HepG2 (cell line): ENCODE results near the gene CISH. TPM values are rescaled to one million over a fixed set of nuclear protein-coding genes. Genes with fewer than 3 reads are reported as not detected.
A peak's percentile ranks its signal among the peaks of the same experiment; 100 is the strongest.

Source experiments
- AGO2 ChIP-seq: fragments of 200-400 bp; formaldehyde crosslinking; optimal IDR thresholded peaks from 2 replicates; pipeline ENCODE3; 2017; ENCODE audit warnings: mild to moderate bottlenecking, low read depth, low read length, moderate library complexity
- ESRRA ChIP-seq: sonication (generic); formaldehyde crosslinking; IDR thresholded peaks from 2 replicates; pipeline ENCODE4 v1.5.1; 2020; ENCODE audit warnings: mild to moderate bottlenecking, low read depth, missing genetic modification reagents
- FOXK1 ChIP-seq: sonication (generic); formaldehyde crosslinking; IDR thresholded peaks from 2 replicates; pipeline ENCODE4 v1.4.0; 2020; ENCODE audit warnings: low read depth, missing genetic modification reagents, borderline replicate concordance
- MTF1 ChIP-seq: sonication (generic); formaldehyde crosslinking; IDR thresholded peaks from 2 replicates; pipeline ENCODE4 v1.5.0; 2020; ENCODE audit warnings: missing genetic modification reagents
- SMARCC2 ChIP-seq: fragments of 450-650 bp; IDR thresholded peaks from 2 replicates; pipeline ENCODE4 v1.6.1; 2017; ENCODE audit warnings: antibody characterized with exemption, mild to moderate bottlenecking
- ZNF792 ChIP-seq: IDR thresholded peaks from 2 replicates; pipeline ENCODE4 v1.6.1; 2016
- ZZZ3 ChIP-seq: sonication (generic); formaldehyde crosslinking; IDR thresholded peaks from 2 replicates; pipeline ENCODE4 v1.4.0; 2020; ENCODE audit warnings: missing genetic modification reagents, mild to moderate bottlenecking, borderline replicate concordance
- polyA plus RNA-seq, 8 experiments: library from polyadenylated mRNA; depleted of rRNA in 3 of 8; stranded (reverse) in 7 of 8; unstranded in 1 of 8; fragments of >200 nt; fragmentation: Illumina TruSeq in 4 of 8; extraction: Trizol in 4 of 8; gene quantifications; 2 replicates each; pipeline versions ENCODE4 v1.2.1 to v1.2.3, GENCODE V29; 2011 to 2016; ENCODE audit warnings: low read depth in 4 of 8, missing spikeins in 1 of 8, mixed read lengths in 1 of 8; ENCODE audit not compliant: insufficient read depth in 1 of 8
- total RNA-seq, 5 experiments: library from RNA; depleted of rRNA; stranded (reverse); fragments of >200 nt; fragmentation: Illumina TruSeq; extraction: Trizol; gene quantifications; 2 replicates each; pipeline ENCODE4 v1.2.3, GENCODE V29; 2016; ENCODE audit warnings: low read depth in 1 of 5
- TF ChIP-seq, protein P1 (sequence below): sonication (generic); formaldehyde crosslinking; IDR thresholded peaks from 2 replicates; pipeline ENCODE4 v1.5.0; 2020; ENCODE audit warnings: missing genetic modification reagents, mild to moderate bottlenecking, borderline replicate concordance
- TF ChIP-seq, protein P2 (sequence below): sonication (generic); formaldehyde crosslinking; IDR thresholded peaks from 2 replicates; pipeline ENCODE4 v1.4.0; 2020; ENCODE audit warnings: missing genetic modification reagents
- TF ChIP-seq, protein P3 (sequence below): sonication (generic); formaldehyde crosslinking; IDR thresholded peaks from 2 replicates; pipeline ENCODE4 v1.8.0; 2022; ENCODE audit warnings: mild to moderate bottlenecking, missing genetic modification reagents, borderline replicate concordance
- TF ChIP-seq, protein P4 (sequence below): sonication (generic); formaldehyde crosslinking; IDR thresholded peaks from 2 replicates; pipeline ENCODE4 v1.8.1; 2023; ENCODE audit warnings: mild to moderate bottlenecking, inconsistent platforms, moderate library complexity, missing genetic modification reagents, borderline replicate concordance
- TF ChIP-seq, protein P5 (sequence below), 2 experiments: sonication (generic) in 1 of 2; formaldehyde crosslinking in 1 of 2; IDR thresholded peaks; 2 replicates each; pipeline versions ENCODE4 v1.4.0 to v1.6.1; 2016 to 2020; ENCODE audit warnings: borderline replicate concordance in 1 of 2, low read depth in 1 of 2, mild to moderate bottlenecking in 1 of 2, missing genetic modification reagents in 1 of 2

Gene CISH
- total and polyA plus RNA-seq, 2 of the 13 experiments (the other 11 are each of a cell fraction or from before 2014, with no cell fraction given): 0.91 to 1.5 TPM

DNA sequence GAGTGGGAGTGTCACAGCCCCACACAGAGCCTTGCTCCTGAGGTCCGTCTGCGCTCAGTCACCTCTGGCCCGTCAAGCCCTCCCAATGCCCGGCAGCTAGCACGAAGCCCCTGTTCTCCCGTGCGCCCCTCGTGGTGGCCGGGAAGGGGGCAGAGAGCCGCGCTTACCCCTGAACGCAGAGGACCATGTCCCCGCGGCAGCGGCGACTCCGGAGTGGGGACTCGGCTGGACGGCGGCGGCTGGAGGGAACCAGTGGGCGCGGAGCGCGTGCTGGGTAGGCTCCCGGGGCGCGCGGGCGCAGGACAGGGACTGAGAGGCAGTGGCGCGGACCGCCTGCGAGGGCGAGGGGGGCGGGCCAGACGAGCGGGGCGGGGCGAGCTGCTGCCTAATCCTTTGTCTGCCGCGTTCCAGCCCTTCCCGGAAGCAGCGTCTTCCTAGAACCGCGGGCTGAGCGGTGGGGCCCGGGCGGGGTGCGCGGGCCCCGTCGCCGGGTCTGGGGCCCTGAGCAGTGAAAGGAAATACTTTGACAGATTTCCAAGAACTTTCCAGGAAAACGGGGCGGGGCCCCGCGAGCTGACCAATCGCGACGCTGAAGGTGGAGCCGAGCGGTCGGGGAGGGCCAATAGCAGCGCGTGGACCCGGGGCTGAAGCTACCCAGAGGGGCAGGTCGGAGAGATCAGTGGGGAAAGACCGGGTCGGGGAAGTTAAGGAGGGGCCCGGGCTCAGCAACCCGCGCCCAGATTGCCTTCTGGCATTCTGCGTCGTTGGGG lies at the start of gene CISH (continued):
- TF ChIP-seq, protein P1, sequence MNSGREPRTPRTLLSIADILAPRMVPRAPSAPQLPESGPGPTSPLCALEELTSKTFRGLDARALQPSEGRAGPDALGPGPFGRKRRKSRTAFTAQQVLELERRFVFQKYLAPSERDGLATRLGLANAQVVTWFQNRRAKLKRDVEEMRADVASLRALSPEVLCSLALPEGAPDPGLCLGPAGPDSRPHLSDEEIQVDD (CRISPR knock-in tag): peak; percentile 90; the same call in 1 of the 2 replicates
- TF ChIP-seq, protein P2, sequence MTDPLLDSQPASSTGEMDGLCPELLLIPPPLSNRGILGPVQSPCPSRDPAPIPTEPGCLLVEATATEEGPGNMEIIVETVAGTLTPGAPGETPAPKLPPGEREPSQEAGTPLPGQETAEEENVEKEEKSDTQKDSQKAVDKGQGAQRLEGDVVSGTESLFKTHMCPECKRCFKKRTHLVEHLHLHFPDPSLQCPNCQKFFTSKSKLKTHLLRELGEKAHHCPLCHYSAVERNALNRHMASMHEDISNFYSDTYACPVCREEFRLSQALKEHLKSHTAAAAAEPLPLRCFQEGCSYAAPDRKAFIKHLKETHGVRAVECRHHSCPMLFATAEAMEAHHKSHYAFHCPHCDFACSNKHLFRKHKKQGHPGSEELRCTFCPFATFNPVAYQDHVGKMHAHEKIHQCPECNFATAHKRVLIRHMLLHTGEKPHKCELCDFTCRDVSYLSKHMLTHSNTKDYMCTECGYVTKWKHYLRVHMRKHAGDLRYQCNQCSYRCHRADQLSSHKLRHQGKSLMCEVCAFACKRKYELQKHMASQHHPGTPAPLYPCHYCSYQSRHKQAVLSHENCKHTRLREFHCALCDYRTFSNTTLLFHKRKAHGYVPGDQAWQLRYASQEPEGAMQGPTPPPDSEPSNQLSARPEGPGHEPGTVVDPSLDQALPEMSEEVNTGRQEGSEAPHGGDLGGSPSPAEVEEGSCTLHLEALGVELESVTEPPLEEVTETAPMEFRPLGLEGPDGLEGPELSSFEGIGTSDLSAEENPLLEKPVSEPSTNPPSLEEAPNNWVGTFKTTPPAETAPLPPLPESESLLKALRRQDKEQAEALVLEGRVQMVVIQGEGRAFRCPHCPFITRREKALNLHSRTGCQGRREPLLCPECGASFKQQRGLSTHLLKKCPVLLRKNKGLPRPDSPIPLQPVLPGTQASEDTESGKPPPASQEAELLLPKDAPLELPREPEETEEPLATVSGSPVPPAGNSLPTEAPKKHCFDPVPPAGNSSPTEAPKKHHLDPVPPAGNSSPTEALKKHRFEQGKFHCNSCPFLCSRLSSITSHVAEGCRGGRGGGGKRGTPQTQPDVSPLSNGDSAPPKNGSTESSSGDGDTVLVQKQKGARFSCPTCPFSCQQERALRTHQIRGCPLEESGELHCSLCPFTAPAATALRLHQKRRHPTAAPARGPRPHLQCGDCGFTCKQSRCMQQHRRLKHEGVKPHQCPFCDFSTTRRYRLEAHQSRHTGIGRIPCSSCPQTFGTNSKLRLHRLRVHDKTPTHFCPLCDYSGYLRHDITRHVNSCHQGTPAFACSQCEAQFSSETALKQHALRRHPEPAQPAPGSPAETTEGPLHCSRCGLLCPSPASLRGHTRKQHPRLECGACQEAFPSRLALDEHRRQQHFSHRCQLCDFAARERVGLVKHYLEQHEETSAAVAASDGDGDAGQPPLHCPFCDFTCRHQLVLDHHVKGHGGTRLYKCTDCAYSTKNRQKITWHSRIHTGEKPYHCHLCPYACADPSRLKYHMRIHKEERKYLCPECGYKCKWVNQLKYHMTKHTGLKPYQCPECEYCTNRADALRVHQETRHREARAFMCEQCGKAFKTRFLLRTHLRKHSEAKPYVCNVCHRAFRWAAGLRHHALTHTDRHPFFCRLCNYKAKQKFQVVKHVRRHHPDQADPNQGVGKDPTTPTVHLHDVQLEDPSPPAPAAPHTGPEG (CRISPR knock-in tag): peak; percentile 99
- TF ChIP-seq MTF1 (CRISPR knock-in tag) (no peak), FOXK1 (CRISPR knock-in tag) (peak; percentile 72; the same call in 1 of the 2 replicates), ESRRA (CRISPR knock-in tag) (peak; percentile 28), AGO2 (no peak), ZZZ3 (peak; percentile 61; the same call in 1 of the 2 replicates), SMARCC2 (no peak), ZNF792 (peak; percentile 78; the same call in 1 of the 2 replicates)
- TF ChIP-seq, protein P3, sequence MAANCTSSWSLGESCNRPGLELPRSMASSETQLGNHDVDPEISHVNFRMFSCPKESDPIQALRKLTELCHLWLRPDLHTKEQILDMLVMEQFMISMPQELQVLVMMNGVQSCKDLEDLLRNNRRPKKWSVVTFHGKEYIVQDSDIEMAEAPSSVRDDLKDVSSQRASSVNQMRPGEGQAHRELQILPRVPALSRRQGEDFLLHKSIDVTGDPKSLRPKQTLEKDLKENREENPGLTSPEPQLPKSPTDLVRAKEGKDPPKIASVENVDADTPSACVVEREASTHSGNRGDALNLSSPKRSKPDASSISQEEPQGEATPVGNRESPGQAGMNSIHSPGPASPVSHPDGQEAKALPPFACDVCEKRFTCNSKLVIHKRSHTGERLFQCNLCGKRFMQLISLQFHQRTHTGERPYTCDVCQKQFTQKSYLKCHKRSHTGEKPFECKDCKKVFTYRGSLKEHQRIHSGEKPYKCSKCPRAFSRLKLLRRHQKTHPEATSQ (CRISPR knock-in tag): no peak
- TF ChIP-seq, protein P4, sequence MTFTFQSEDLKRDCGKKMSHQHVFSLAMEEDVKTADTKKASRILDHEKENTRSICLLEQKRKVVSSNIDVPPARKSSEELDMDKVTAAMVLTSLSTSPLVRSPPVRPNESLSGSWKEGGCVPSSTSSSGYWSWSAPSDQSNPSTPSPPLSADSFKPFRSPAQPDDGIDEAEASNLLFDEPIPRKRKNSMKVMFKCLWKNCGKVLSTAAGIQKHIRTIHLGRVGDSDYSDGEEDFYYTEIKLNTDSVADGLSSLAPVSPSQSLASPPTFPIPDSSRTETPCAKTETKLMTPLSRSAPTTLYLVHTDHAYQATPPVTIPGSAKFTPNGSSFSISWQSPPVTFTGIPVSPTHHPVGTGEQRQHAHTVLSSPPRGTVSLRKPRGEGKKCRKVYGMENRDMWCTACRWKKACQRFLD (CRISPR knock-in tag): peak; percentile 93; the same call in 1 of the 2 replicates
- TF ChIP-seq, protein P5, sequence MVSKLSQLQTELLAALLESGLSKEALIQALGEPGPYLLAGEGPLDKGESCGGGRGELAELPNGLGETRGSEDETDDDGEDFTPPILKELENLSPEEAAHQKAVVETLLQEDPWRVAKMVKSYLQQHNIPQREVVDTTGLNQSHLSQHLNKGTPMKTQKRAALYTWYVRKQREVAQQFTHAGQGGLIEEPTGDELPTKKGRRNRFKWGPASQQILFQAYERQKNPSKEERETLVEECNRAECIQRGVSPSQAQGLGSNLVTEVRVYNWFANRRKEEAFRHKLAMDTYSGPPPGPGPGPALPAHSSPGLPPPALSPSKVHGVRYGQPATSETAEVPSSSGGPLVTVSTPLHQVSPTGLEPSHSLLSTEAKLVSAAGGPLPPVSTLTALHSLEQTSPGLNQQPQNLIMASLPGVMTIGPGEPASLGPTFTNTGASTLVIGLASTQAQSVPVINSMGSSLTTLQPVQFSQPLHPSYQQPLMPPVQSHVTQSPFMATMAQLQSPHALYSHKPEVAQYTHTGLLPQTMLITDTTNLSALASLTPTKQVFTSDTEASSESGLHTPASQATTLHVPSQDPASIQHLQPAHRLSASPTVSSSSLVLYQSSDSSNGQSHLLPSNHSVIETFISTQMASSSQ (IDR thresholded peaks at IDR 0.05; ENCODE audit: low read depth): no peak
- TF ChIP-seq, protein P5 (CRISPR knock-in tag; IDR thresholded peaks at IDR 0.05; ENCODE audit: borderline replicate concordance): peak; percentile 83
